DOHH2 (cell line): ENCODE results near the gene KDM5A.
"Not testable (repeated sequence)": the region's sequence is repeated elsewhere in the genome, so short reads cannot be mapped to it uniquely, and the experiment has no call there.

ENCODE experiments used
- CTCF ChIP-seq: fragments of 200-600 bp; sonication (generic); IDR thresholded peaks from one replicate; pipeline ENCODE4 v1.5.1; 2014; ENCODE audit warnings: antibody characterized with exemption, mild to moderate bottlenecking, low read depth, low read length; ENCODE audit not compliant: poor library complexity, severe bottlenecking
- EZH2phosphoT487 ChIP-seq: fragments of 200-600 bp; sonication (generic); IDR thresholded peaks from 2 replicates; pipeline ENCODE4 v1.6.1; 2017; ENCODE audit warnings: borderline replicate concordance, mild to moderate bottlenecking, antibody characterized with exemption, low read length, moderate library complexity, mixed read lengths

GRCh38 chr12:343036-343435 is 46.1 kb downstream of the KDM5A start:
- TF ChIP-seq CTCF, EZH2phosphoT487: not testable (repeated sequence)
